ENCODE data around the gene CTTNBP2NL. TPM values are rescaled to one million over a fixed set of nuclear protein-coding genes. Genes with fewer than 3 reads are reported as not detected.
"Not testable (repeated sequence)": the region's sequence is repeated elsewhere in the genome, so short reads cannot be mapped to it uniquely, and the experiment has no call there.

Gene CTTNBP2NL
- total RNA-seq, 2 donors from 2014 or later, result 47.1 to 93.3 TPM

DNA sequence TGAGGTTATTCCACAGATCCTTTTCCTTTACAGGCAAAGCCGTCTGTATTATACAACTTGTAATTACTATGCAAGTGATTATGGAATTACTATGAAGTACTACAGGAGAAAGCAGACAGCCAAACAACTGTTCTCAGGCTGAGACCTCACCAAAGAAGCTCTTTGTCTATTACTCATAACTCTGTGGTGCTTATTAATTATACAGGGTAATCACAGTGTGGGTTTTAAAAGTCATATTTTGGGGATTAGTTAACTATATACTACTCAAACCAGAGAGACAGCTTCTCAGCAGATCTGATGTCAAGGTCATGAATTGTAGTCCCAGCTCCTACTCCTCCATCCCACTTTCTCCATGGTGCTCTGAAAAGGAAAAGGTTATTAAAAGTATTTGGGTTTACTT lies 49.6 kb downstream of the CTTNBP2NL start:
- intact Hi-C loops (cut with DNase I), result no loop called here
- H3K27me3 ChIP-seq, result no peaks in the 10 kb centered on the region
- H3K4me1 ChIP-seq, result no peaks in the 10 kb centered on the region
- DNase-seq, result no peak
- TF ChIP-seq, protein P1, sequence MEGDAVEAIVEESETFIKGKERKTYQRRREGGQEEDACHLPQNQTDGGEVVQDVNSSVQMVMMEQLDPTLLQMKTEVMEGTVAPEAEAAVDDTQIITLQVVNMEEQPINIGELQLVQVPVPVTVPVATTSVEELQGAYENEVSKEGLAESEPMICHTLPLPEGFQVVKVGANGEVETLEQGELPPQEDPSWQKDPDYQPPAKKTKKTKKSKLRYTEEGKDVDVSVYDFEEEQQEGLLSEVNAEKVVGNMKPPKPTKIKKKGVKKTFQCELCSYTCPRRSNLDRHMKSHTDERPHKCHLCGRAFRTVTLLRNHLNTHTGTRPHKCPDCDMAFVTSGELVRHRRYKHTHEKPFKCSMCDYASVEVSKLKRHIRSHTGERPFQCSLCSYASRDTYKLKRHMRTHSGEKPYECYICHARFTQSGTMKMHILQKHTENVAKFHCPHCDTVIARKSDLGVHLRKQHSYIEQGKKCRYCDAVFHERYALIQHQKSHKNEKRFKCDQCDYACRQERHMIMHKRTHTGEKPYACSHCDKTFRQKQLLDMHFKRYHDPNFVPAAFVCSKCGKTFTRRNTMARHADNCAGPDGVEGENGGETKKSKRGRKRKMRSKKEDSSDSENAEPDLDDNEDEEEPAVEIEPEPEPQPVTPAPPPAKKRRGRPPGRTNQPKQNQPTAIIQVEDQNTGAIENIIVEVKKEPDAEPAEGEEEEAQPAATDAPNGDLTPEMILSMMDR (IDR thresholded peaks at IDR 0.05), result no peak
- no peak overlapping the region for H3K4me3 ChIP-seq
- no peaks in the 10 kb centered on the region for H3K36me3 ChIP-seq
- H3K9ac ChIP-seq (ENCODE audit: low read depth in 2 of 2, low read length in 2 of 2), result no peak overlapping the region
- H3K27ac ChIP-seq, result no peak overlapping the region
- H3K9me3 ChIP-seq, result no peaks in the 10 kb centered on the region

- H3K4me1 ChIP-seq, result no peaks in the 10 kb centered on the region
- intact Hi-C loops (cut with DNase I), result no loop called here
- TF ChIP-seq, protein P1 (IDR thresholded peaks at IDR 0.05), result no peak
Observed at GRCh38 chr1:112446411-112446810, 50.4 kb downstream of the CTTNBP2NL start.

GRCh38 chr1:112448904-112449629 lies 53.1 kb downstream of the CTTNBP2NL start:
- H3K9ac ChIP-seq (ENCODE audit: low read depth in 2 of 2, low read length in 2 of 2), result no peak overlapping the region
- intact Hi-C loops (cut with DNase I), result no loop called here
- no peaks in the 10 kb centered on the region for H3K9me3 ChIP-seq
- no peaks in the 10 kb centered on the region for H3K4me1 ChIP-seq
- H3K27ac ChIP-seq, result no peak overlapping the region
- no peak for DNase-seq
- no peak overlapping the region for H3K4me3 ChIP-seq
- TF ChIP-seq, protein P1 (IDR thresholded peaks at IDR 0.05), result no peak
- no peaks in the 10 kb centered on the region for H3K36me3 ChIP-seq
- no peaks in the 10 kb centered on the region for H3K27me3 ChIP-seq

More at GRCh38 chr1:112446411-112446810, 50.4 kb downstream of the CTTNBP2NL start:
- H3K4me3 ChIP-seq, result no peak overlapping the region
- H3K27me3 ChIP-seq, result no peaks in the 10 kb centered on the region
- H3K9ac ChIP-seq (ENCODE audit: low read depth in 2 of 2, low read length in 2 of 2), result no peak overlapping the region
- H3K36me3 ChIP-seq, result no peaks in the 10 kb centered on the region
- no peak overlapping the region for H3K27ac ChIP-seq
- no peak for DNase-seq
- no peaks in the 10 kb centered on the region for H3K9me3 ChIP-seq

DNA sequence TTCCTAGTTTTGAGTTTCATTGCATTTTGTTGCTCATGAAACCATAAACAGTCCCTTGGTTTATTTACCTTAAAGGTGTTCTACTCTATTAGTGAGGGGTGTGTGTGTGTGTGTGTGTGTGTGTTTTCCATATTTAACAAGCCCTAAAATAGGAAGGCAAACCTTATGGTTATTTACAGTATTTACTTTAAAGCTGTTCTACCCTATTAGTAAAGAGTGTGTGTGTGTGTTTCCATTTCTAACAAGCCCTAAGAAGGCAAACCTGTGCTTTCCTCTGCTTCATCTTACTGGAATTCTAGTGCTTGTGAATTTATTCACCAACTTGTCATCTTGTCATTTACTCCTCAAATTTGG lies 53.6 kb downstream of the CTTNBP2NL start:
- Histone ChIP-seq H3K9ac (ENCODE audit: low read depth in 2 of 2, low read length in 2 of 2) (no peak overlapping the region), H3K27ac (no peak overlapping the region), H3K27me3 (no peaks in the 10 kb centered on the region), H3K36me3 (no peaks in the 10 kb centered on the region), H3K4me3 (no peak overlapping the region), H3K9me3 (no peaks in the 10 kb centered on the region), H3K4me1 (no peaks in the 10 kb centered on the region)
- no peak for DNase-seq
- intact Hi-C loops (cut with DNase I), result no loop called here
- TF ChIP-seq, protein P1 (IDR thresholded peaks at IDR 0.05), result no peak

DNA sequence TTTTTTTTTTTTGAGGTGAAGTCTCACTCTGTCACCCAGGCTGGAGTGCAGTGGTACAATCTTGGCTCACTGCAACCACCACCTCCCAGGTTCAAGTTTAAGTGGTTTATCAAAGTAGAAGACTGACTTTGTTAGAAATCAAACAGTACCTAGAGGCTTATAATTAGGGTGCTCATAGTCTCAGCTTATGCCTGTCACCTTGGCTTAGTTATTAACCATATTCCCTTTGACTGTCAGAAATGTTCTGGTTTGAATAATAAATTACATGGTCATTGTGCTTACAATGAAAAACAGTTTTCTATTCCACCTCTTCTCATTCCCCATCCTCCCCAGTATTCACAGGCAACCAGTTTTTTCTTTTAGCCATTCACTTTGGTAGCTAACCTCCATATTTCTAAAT lies 54.8 kb downstream of the CTTNBP2NL start:
- Histone ChIP-seq H3K9me3 (no peaks in the 10 kb centered on the region), H3K36me3 (peaks cover 2% of the 10 kb centered on the region), H3K4me3 (no peak overlapping the region), H3K27ac (no peak overlapping the region), H3K27me3 (no peaks in the 10 kb centered on the region), H3K9ac (ENCODE audit: low read depth in 2 of 2, low read length in 2 of 2) (no peak overlapping the region), H3K4me1 (no peaks in the 10 kb centered on the region)
- DNase-seq, result no peak
- TF ChIP-seq, protein P1 (IDR thresholded peaks at IDR 0.05), result no peak
- intact Hi-C loops (cut with DNase I), result no loop called here

- H3K36me3 ChIP-seq; H3K27ac ChIP-seq; intact Hi-C loops (cut with DNase I); H3K9ac ChIP-seq (ENCODE audit: low read depth in 2 of 2, low read length in 2 of 2); H3K4me3 ChIP-seq; H3K9me3 ChIP-seq; H3K27me3 ChIP-seq; H3K4me1 ChIP-seq; DNase-seq: not testable (repeated sequence)
Observed at GRCh38 chr1:112451301-112451700, 55.3 kb downstream of the CTTNBP2NL start.
